Right lobe of liver (tissue), 4 donors: ENCODE data around the gene MAML2.

ENCODE experiments used
- CTCF ChIP-seq, 4 donors: fragments of 200-600 bp in 3 of 4; fragments of 450-650 bp in 1 of 4; IDR thresholded peaks; one replicate each; pipeline versions ENCODE4 v1.5.1 to v1.8.0; 2016 to 2022; ENCODE audit warnings: antibody characterized with exemption in 4 of 4, mild to moderate bottlenecking in 2 of 4
- POLR2A ChIP-seq: fragments of 450-650 bp; IDR thresholded peaks from one replicate; pipeline ENCODE4 v1.6.1; 2017; ENCODE audit warnings: antibody characterized with exemption, mild to moderate bottlenecking
- donor health status: DM: no; HTN: no; CAD: no.
- donor health status: DM: no; HTN: no; CAD: no.
- donor health status: DM: no; HTN: yes; CAD: no.

- TF ChIP-seq CTCF (IDR thresholded peaks at IDR 0.05) (no peak), POLR2A (no peak)
These were observed 129.5 kb downstream of the MAML2 start for GRCh38 chr11:96213500-96213899.
